ENCODE results near the gene FAM204A.

DNA sequence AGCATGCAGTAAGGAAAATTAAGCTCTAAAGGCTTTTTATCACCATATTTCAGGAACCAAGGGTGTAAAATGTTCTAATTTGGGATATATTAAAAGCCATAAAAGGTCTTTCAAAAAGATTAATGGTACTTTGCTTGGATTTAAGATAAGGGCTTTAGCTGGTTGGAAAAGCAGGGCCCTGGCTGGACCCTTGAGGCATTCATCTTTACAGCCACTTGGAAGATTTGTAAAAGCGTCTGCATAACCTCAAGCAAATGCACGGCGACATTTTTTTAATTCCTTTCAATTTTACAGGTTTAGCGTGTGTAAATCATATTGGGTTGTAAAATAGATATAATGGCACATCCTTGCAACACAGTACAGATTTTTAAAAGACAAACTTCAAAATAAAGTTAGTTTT is 27.2 kb downstream of the FAM204A start:
- TF ChIP-seq TOPORS (CRISPR knock-in tag; IDR thresholded peaks at IDR 0.05) (no peak), SMARCC2 (IDR thresholded peaks at IDR 0.05) (no peak)
